ENCODE measurements around the gene PPP4C. TPM values are rescaled to one million over a fixed set of nuclear protein-coding genes. Genes with fewer than 3 reads are reported as not detected.
"Not testable (repeated sequence)": the region's sequence is repeated elsewhere in the genome, so short reads cannot be mapped to it uniquely, and the experiment has no call there.

Gene PPP4C
- total and polyA plus RNA-seq, 11 donors, result 29.9 to 89.0 (median 43.5) TPM

DNA sequence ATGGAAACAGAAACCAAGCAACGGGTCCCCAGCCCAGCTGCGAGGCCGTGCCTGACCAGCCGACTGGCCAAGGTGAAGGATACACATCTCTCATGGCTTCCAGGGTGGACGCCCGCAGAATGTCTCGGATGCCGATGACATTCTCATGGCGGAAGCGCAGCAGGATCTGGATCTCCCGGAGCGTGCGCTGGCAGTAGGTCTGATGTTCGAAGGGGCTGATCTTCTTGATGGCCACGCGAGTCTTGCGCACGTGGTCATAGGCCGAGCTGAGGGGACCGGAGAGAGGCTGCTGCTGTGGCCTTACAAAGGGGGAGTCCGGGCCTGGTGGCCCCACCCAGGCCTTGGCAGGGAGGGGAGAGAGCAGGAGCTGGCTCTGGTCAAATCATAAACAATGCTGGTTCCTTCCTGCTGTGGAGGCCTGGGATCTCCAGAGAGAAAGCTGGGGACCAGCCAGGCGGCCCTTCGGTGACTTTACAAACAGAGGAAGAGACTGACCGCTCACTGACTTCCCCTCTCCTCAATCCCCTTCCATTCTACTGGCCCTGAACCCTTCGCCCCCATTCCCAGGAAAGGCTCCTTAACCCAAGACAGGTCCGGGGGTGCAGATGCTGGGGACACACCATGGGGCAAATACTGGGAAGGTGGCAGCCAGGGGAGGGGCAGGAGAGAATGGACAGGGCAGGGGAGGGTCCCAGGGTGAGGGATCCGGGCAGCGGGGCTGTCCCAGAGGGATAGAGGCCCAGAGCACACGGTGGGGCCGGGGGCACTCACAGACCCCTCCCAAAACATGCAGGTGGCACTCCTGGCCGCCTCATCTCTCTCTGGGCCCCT is 46.2 kb downstream of the PPP4C start:
- peak; percentile 81 to 89 (median 86) for DNase-seq
- peak; percentile 74 to 90 (median 80) for ATAC-seq
- H3K36me3 ChIP-seq, result peaks cover 0 to 46% (median 36%) of the 10 kb centered on the region in 9 donors
- peak overlapping the region; percentile 64 to 96 (median 81) for H3K4me3 ChIP-seq
- H3K4me1 ChIP-seq, result peaks cover 0 to 41% (median 15%) of the 10 kb centered on the region in 12 donors
- H3K9me3 ChIP-seq, result no peaks in the 10 kb centered on the region
- WGBS, 4 donors, result 31 to 48% (median 37%) methylated on average over 28 to 31 of the region's 31 CpGs
- H3K27ac ChIP-seq, result peak overlapping the region; percentile 87 to 99 (median 95)
- TF ChIP-seq, protein P1, sequence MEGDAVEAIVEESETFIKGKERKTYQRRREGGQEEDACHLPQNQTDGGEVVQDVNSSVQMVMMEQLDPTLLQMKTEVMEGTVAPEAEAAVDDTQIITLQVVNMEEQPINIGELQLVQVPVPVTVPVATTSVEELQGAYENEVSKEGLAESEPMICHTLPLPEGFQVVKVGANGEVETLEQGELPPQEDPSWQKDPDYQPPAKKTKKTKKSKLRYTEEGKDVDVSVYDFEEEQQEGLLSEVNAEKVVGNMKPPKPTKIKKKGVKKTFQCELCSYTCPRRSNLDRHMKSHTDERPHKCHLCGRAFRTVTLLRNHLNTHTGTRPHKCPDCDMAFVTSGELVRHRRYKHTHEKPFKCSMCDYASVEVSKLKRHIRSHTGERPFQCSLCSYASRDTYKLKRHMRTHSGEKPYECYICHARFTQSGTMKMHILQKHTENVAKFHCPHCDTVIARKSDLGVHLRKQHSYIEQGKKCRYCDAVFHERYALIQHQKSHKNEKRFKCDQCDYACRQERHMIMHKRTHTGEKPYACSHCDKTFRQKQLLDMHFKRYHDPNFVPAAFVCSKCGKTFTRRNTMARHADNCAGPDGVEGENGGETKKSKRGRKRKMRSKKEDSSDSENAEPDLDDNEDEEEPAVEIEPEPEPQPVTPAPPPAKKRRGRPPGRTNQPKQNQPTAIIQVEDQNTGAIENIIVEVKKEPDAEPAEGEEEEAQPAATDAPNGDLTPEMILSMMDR (IDR thresholded peaks at IDR 0.05), result no peak
- peak in 1 of 2 donors; percentile 69 for TF ChIP-seq POLR2A (IDR thresholded peaks at IDR 0.05)
- intact Hi-C loops (cut with DNase I), result loop anchor here in 5 of 10 donors (2.0 to 10.0 kb wide), 5 partner anchors 27 to 293 kb away; partner anchors contain the start of genes ALDOA (in 1 of the 5) and CORO1A (in 1 of the 5)
- H3K27me3 ChIP-seq, result no peaks in the 10 kb centered on the region

DNA sequence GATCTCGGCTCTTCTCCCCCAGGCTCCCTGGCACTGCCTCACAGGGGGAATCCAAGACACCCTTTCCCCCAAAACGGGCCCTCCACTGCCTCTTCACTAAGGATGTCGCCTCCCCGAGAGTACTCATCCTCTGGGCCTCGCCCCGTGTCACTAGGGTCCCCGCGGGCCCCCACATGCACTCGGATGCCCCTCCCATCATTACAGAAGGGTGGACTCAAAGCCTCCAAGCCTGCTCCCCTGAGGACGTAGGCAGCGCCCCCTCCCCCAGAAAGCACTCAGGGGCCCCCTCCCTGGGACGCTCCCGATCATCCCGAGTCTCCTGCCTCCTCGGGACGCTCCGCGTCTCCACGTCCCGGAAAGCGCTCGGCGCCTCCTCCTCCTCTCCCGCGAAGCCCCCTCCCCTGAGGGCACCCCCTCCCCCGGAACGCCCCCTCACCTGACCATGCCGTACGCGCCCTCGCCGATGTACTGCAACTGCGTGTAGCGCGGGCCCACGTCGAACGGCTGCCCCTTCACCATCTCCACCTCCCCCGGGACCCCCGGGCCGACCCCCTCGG is 46.9 kb downstream of the PPP4C start:
- peaks cover 0 to 41% (median 15%) of the 10 kb centered on the region in 12 donors for H3K4me1 ChIP-seq
- intact Hi-C loops (cut with DNase I), result loop anchor here in 5 of 10 donors (1.0 to 10.0 kb wide), 6 partner anchors 26 to 292 kb away; partner anchors contain the start of genes ALDOA (in 1 of the 5), CORO1A (in 1 of the 5) and YPEL3 (in 1 of the 5)
- peak overlapping the region; percentile 87 to 99 (median 95) for H3K27ac ChIP-seq
- H3K36me3 ChIP-seq, result peaks cover 0 to 38% (median 29%) of the 10 kb centered on the region in 9 donors
- TF ChIP-seq, protein P1 (IDR thresholded peaks at IDR 0.05), result no peak
- TF ChIP-seq POLR2A (IDR thresholded peaks at IDR 0.05), result no peak
- peak in 3 of 4 donors; percentile 15 to 38 (median 17) for ATAC-seq
- 2 to 5% (median 3%) methylated on average over 13 to 42 of the region's 42 CpGs for WGBS, 4 donors
- no peaks in the 10 kb centered on the region for H3K9me3 ChIP-seq
- peak overlapping the region; percentile 64 to 96 (median 81) for H3K4me3 ChIP-seq
- DNase-seq, result peak in 2 of 5 donors; percentile 47 to 64
- H3K27me3 ChIP-seq, result no peaks in the 10 kb centered on the region

DNA sequence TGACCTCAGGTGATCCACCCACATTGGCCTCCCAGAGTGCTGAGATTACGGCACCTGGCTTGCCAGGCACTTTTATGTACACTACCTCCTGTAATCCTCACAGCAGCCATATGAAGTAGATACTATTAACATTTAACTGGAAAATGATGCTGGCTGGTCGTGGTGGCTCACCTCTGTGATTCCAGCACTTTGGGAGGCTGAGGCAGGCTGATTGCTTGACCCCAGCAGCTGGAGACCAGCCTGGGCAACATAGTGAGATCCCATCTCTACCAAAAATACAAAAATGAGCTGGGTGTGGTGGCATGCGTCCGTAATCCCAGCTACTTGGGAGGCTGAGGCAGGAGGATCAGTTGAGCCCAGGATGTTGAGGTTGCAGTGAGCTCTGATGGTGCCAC is 49.2 kb downstream of the PPP4C start:
- no peak for ATAC-seq
- no peak for DNase-seq
- Histone ChIP-seq H3K9me3 (no peaks in the 10 kb centered on the region), H3K27ac (peak overlapping the region in 2 of 12 donors; percentile 94 to 96), H3K4me1 (peaks cover 0 to 40% (median 15%) of the 10 kb centered on the region in 12 donors), H3K36me3 (peaks cover 0 to 16% (median 6%) of the 10 kb centered on the region in 9 donors), H3K27me3 (no peaks in the 10 kb centered on the region), H3K4me3 (no peak overlapping the region)
- 85 to 96% (median 92%) methylated on average over 4 of the region's 4 CpGs for WGBS, 4 donors
- TF ChIP-seq, protein P1 (IDR thresholded peaks at IDR 0.05), result no peak
- no peak for TF ChIP-seq POLR2A (IDR thresholded peaks at IDR 0.05)
- intact Hi-C loops (cut with DNase I), result loop anchor here in 4 of 10 donors (5.0 to 10.0 kb wide), 4 partner anchors 57 to 290 kb away; partner anchors contain the start of genes ALDOA (in 1 of the 4) and CORO1A (in 1 of the 4)

DNA sequence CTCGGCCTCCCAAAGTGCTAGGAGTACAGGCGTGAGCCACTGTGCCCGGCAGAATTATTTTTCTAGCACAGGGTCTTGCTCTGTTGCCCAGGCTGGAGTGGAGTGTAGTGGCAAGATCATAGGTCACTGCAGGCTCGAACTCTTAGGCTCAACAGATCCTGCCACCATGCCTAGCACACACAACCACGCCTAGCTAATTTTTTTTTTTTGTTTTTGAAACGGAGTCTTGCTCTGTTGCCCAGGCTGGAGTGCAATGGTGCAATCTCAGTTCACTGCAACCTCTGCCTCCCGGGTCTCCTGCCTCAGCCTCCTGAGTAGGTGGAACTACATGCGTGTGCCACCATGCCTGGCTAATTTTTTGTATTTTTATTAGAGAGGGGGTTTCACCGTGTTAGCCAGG is 49.9 kb downstream of the PPP4C start:
- WGBS, 4 donors, result 90 to 94% (median 93%) methylated on average over 9 of the region's 9 CpGs
- intact Hi-C loops (cut with DNase I), result loop anchor here in 3 of 10 donors (10.0 kb wide), 2 partner anchors 61 to 289 kb away; partner anchors contain the start of gene ALDOA (in 1 of the 3)
- not testable (repeated sequence) for ATAC-seq

More for the DNA sequence above, 49.9 kb downstream of the PPP4C start:
- H3K36me3 ChIP-seq, DNase-seq, H3K9me3 ChIP-seq, H3K27me3 ChIP-seq, H3K27ac ChIP-seq, H3K4me3 ChIP-seq: not testable (repeated sequence)
- H3K4me1 ChIP-seq, result peaks cover 0 to 33% (median 14%) of the 10 kb centered on the region in 12 donors
